Adrenal gland (tissue), 12 donors: ENCODE data around the gene SLC7A14. TPM values are rescaled to one million over a fixed set of nuclear protein-coding genes. Genes with fewer than 3 reads are reported as not detected.

ENCODE experiments used
- DNase-seq, 7 donors: peaks; one replicate each; pipeline ENCODE4 v3.0.0-alpha.2; 2019 to 2020
- H3K27ac ChIP-seq, 5 donors: fragments of 200-600 bp; sonication (generic) in 4 of 5; 1 replicate in 3 of 5; 2 replicates in 2 of 5; pipeline versions ENCODE4 v1.5.1 to v1.8.0; 2016 to 2020; ENCODE audit warnings: mild to moderate bottlenecking in 1 of 5
- H3K27me3 ChIP-seq: fragments of 200-600 bp; 2 replicates; pipeline ENCODE4 v1.8.0; 2021
- H3K36me3 ChIP-seq, 2 donors: fragments of 200-600 bp; replicated peaks in 1 of 2; 1 replicate in 1 of 2; 2 replicates in 1 of 2; pipeline versions ENCODE4 v1.5.1 to v1.8.0; 2018 to 2022
- H3K4me1 ChIP-seq, 2 donors: fragments of 200-600 bp; replicated peaks in 1 of 2; 1 replicate in 1 of 2; 2 replicates in 1 of 2; pipeline versions ENCODE4 v1.5.1 to v1.8.0; 2018 to 2021
- H3K4me3 ChIP-seq, 4 donors: fragments of 200-600 bp; sonication (generic) in 3 of 4; one replicate each; pipeline ENCODE4 v1.5.1; 2016 to 2018
- H3K9me3 ChIP-seq, 3 donors: fragments of 200-600 bp; sonication (generic) in 1 of 3; replicated peaks in 1 of 3; 1 replicate in 2 of 3; 2 replicates in 1 of 3; pipeline versions ENCODE4 v1.5.1 to v1.8.0; 2016 to 2021
- CTCF ChIP-seq, 6 experiments: fragments of 450-650 bp in 4 of 6; fragments of 200-600 bp in 2 of 6; sonication (generic) in 1 of 6; IDR thresholded peaks; 1 replicate in 5 of 6; 2 replicates in 1 of 6; pipeline versions ENCODE4 v1.5.1 to v1.8.0; 2016 to 2021; ENCODE audit warnings: antibody characterized with exemption in 6 of 6, mild to moderate bottlenecking in 2 of 6, moderate library complexity in 1 of 6
- POLR2A ChIP-seq, 2 donors: fragments of 450-650 bp; IDR thresholded peaks; one replicate each; pipeline ENCODE4 v1.6.1; 2017; ENCODE audit warnings: antibody characterized with exemption in 2 of 2, mild to moderate bottlenecking in 2 of 2, moderate library complexity in 1 of 2
- WGBS, 4 donors: extraction: QIAGEN DNeasy Blood & Tissue Kit in 2 of 4; methylation state at CpG; one replicate each; pipeline versions ENCODE4 v1.1.5 to v1.1.7; 2013 to 2017; 5-methylcytosine and 5-hydroxymethylcytosine counted together
- intact Hi-C, 2 donors: fragments of 100-400 bp; cut with DNase I; formaldehyde crosslinking; loops; one replicate each; pipeline versions ENCODE4 v1.14.1 to v1.15.0; 2022 to 2023
- polyA plus RNA-seq, 3 donors: library from polyadenylated mRNA; stranded (reverse); fragments of 200-250 nt in 2 of 3; fragments of 350-450 nt in 1 of 3; fragmentation: Illumina TruSeq in 1 of 3; extraction: RNeasy Lipid Tissue Mini Kit (QIAGEN cat#74804) in 1 of 3; gene quantifications; one replicate each; pipeline ENCODE4 v1.2.3, GENCODE V29; 2013 to 2014
- total RNA-seq, 9 donors: library from RNA; depleted of rRNA in 4 of 9; stranded (reverse); fragments of >200 nt in 4 of 9; fragments of 120-200 nt in 1 of 9; fragmentation: NEBNext Ultra II Directional in 1 of 9; extraction: Animal tissue kit (Norgen Biotek cat#: 25700) in 1 of 9; gene quantifications; one replicate each; pipeline versions ENCODE4 v1.1.0 to v1.2.4, GENCODE V29; 2013 to 2023
- donor health status: healthy with polysubstance abuse.
- donor health status: Bipolar disorder and iron deficiency.
- donor health status: DM: yes; HTN: yes; CAD: no.
- donor health status: DM: no; HTN: no; CAD: no.
- donor health status: DM: no; HTN: no; CAD: no.
- donor health status: DM: yes; HTN: yes; CAD: no.

Gene SLC7A14
- total and polyA plus RNA-seq, 12 donors = 0.03 to 3.8 (median 0.48) TPM; not detected in 1

DNA sequence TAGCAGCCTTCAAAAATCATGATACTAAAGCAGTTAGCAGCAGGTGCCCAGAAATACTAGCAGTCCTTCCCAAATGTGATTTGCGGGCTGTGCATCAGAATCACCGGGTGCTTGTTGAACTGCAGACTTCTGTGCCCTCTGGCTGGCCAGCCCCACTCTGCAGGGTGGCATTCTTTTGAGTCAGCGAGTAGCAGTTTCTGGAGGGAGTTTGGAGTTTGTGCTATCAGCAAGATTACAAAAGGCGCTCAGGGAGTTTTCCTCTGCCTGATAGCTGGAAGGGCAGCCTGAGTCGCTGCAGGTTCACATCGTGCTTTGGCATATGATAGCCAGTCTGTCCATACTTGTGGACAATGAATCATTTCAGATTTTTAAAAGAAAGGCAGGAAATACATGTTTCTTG is 109.6 kb downstream of the SLC7A14 start:
- no peak overlapping the region for H3K27ac ChIP-seq
- no peak overlapping the region for H3K4me3 ChIP-seq
- intact Hi-C loops = no loop called here
- TF ChIP-seq CTCF (IDR thresholded peaks at IDR 0.05) (no peak), POLR2A (IDR thresholded peaks at IDR 0.05) (no peak)
- peaks cover 0 to 9% of the 10 kb centered on the region in 2 donors for H3K4me1 ChIP-seq
- WGBS, 4 donors = 66 to 74% (median 72%) methylated on average over 5 to 6 of the region's 6 CpGs
- peaks cover 3% of the 10 kb centered on the region for H3K27me3 ChIP-seq
- no peaks in the 10 kb centered on the region for H3K9me3 ChIP-seq
- no peaks in the 10 kb centered on the region for H3K36me3 ChIP-seq
- no peak for DNase-seq

GRCh38 chr3:170475092-170475685 is 110.7 kb downstream of the SLC7A14 start:
- DNase-seq = no peak
- Histone ChIP-seq H3K9me3 (no peaks in the 10 kb centered on the region), H3K36me3 (no peaks in the 10 kb centered on the region), H3K27me3 (peaks cover 3% of the 10 kb centered on the region), H3K4me1 (peaks cover 0 to 9% of the 10 kb centered on the region in 2 donors), H3K4me3 (no peak overlapping the region), H3K27ac (no peak overlapping the region)
- WGBS, 4 donors = 30 to 42% (median 38%) methylated on average over 3 of the region's 3 CpGs
- intact Hi-C loops = no loop called here
- TF ChIP-seq CTCF (IDR thresholded peaks at IDR 0.05) = no peak
- no peak for TF ChIP-seq POLR2A (IDR thresholded peaks at IDR 0.05)

DNA sequence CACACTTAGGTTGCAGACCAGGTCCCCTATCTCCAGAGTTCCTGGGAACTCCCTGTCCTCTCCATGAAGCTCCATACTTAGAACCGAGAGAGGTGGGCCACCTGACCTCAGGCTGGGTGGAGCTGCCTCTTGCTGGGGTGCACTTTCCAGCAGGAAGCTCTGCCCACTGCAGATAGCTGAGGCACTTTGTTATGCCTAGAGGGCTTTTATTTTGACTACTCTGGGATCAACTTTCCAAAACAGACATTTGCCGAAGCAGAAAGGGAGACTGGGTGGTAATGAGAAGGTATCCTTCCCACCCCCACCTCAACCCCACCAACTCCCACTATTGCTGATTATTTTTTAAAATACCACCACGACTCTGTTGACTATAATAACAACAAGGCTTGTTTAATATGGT is 112.5 kb downstream of the SLC7A14 start:
- TF ChIP-seq CTCF (IDR thresholded peaks at IDR 0.05) (no peak), POLR2A (IDR thresholded peaks at IDR 0.05) (no peak)
- Histone ChIP-seq H3K4me1 (peaks cover 0 to 9% of the 10 kb centered on the region in 2 donors), H3K27ac (no peak overlapping the region), H3K4me3 (no peak overlapping the region), H3K27me3 (peaks cover 3% of the 10 kb centered on the region), H3K36me3 (no peaks in the 10 kb centered on the region), H3K9me3 (no peaks in the 10 kb centered on the region)
- intact Hi-C loops = no loop called here
- WGBS, 4 donors = 51 to 74% (median 63%) methylated on average over 2 to 3 of the region's 3 CpGs
- no peak for DNase-seq

GRCh38 chr3:170471149-170471548 is 114.7 kb downstream of the SLC7A14 start:
- H3K4me3 ChIP-seq = no peak overlapping the region
- DNase-seq = no peak
- no peak overlapping the region for H3K27ac ChIP-seq
- H3K4me1 ChIP-seq = peaks cover 0 to 9% of the 10 kb centered on the region in 2 donors
- TF ChIP-seq CTCF (IDR thresholded peaks at IDR 0.05) (no peak), POLR2A (IDR thresholded peaks at IDR 0.05) (no peak)
- H3K36me3 ChIP-seq = no peaks in the 10 kb centered on the region
- no peaks in the 10 kb centered on the region for H3K9me3 ChIP-seq
- WGBS, 4 donors = 60 to 75% (median 67%) methylated on average over 3 of the region's 3 CpGs
- peaks cover 3% of the 10 kb centered on the region for H3K27me3 ChIP-seq
- intact Hi-C loops = no loop called here
